NCI-H2081 (cell line): Measurements from ENCODE around the gene PBRM1.

Experiments used
- DNase-seq, 2 experiments: peaks; one replicate each; lab custom pipeline; 2025; lab: John Stamatoyannopoulos, UW

The PBRM1 gene

GRCh38 chr3:52574056-52574965 is 111.4 kb downstream of the PBRM1 start:
- DNase-seq, result no peak

- DNase-seq, result no peak
Measured at GRCh38 chr3:52572221-52572620, 113.5 kb downstream of the PBRM1 start.

- no peak for DNase-seq
Measured at GRCh38 chr3:52570076-52570475, 115.6 kb downstream of the PBRM1 start.

- DNase-seq, result no peak
Measured at GRCh38 chr3:52568069-52568468, 117.6 kb downstream of the PBRM1 start.

- DNase-seq, result no peak
Measured at GRCh38 chr3:52563984-52564383, 121.7 kb downstream of the PBRM1 start.

GRCh38 chr3:52561028-52561747 is 124.5 kb downstream of the PBRM1 start:
- DNase-seq, result no peak

GRCh38 chr3:52558436-52558835 is 127.3 kb downstream of the PBRM1 start:
- DNase-seq, result no peak

- DNase-seq, result no peak
Measured at GRCh38 chr3:52557011-52557960, 128.4 kb downstream of the PBRM1 start.

- no peak for DNase-seq
Measured at GRCh38 chr3:52555056-52555455, 130.7 kb downstream of the PBRM1 start.

- DNase-seq, result peak in 1 of 2 experiments; percentile 8
Measured at GRCh38 chr3:52554026-52554755, 131.5 kb downstream of the PBRM1 start.

- DNase-seq, result no peak
Measured at GRCh38 chr3:52552089-52552488, 133.6 kb downstream of the PBRM1 start.

- no peak for DNase-seq
Measured at GRCh38 chr3:52551118-52551517, 134.6 kb downstream of the PBRM1 start.

- no peak for DNase-seq
Measured at GRCh38 chr3:52547143-52547542, 138.6 kb downstream of the PBRM1 start.

- no peak for DNase-seq
Measured at GRCh38 chr3:52546111-52546901, 139.4 kb downstream of the PBRM1 start.

GRCh38 chr3:52544937-52545336 is 140.8 kb downstream of the PBRM1 start:
- DNase-seq, result no peak

GRCh38 chr3:52541050-52541449 is 144.7 kb downstream of the PBRM1 start:
- DNase-seq, result no peak

- DNase-seq, result no peak
Measured at GRCh38 chr3:52539010-52539653, 146.6 kb downstream of the PBRM1 start.

GRCh38 chr3:52537726-52538421 is 147.8 kb downstream of the PBRM1 start:
- no peak for DNase-seq

GRCh38 chr3:52537165-52537620 is 148.5 kb downstream of the PBRM1 start:
- DNase-seq, result no peak
